ENCODE results near the gene LSAMP. TPM values are rescaled to one million over a fixed set of nuclear protein-coding genes. Genes with fewer than 3 reads are reported as not detected.
"Not testable (repeated sequence)": the region's sequence is repeated elsewhere in the genome, so short reads cannot be mapped to it uniquely, and the experiment has no call there.

The LSAMP gene
- total RNA-seq, 4 donors from 2014 or later = 0.30 to 5.5 (median 1.4) TPM

DNA sequence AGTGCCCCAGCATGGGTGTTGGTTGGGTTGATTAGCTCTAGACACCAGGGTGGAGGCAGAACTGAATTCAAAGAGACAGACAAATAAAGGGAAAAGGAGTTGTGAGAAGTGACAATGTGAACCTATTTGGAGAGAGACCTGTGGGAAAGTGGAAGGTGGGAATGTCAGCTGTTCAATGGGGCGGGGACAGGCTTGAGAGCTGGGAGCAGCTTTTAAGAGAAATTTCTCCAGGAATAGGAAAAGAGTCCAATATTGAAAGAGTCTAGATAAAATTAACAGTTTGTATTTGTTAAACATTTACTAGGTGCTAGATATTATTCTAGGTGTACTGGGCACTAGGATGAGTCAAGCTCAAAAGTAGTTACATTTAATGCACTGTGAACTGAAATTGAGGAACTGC, 596.6 kb downstream of the LSAMP start:
- 93% methylated on average over 1 of the region's 1 CpG for WGBS, 2 donors
- Histone ChIP-seq H3K9me3 (no peaks in the 10 kb centered on the region), H3K27me3 (no peaks in the 10 kb centered on the region), H3K36me3 (no peaks in the 10 kb centered on the region), H3K4me3 (no peak overlapping the region), H3K4me1 (no peaks in the 10 kb centered on the region), H3K27ac (no peak overlapping the region)
- intact Hi-C loops (cut with DNase I) = no loop called here
- no peak for DNase-seq
- TF ChIP-seq, protein P1, sequence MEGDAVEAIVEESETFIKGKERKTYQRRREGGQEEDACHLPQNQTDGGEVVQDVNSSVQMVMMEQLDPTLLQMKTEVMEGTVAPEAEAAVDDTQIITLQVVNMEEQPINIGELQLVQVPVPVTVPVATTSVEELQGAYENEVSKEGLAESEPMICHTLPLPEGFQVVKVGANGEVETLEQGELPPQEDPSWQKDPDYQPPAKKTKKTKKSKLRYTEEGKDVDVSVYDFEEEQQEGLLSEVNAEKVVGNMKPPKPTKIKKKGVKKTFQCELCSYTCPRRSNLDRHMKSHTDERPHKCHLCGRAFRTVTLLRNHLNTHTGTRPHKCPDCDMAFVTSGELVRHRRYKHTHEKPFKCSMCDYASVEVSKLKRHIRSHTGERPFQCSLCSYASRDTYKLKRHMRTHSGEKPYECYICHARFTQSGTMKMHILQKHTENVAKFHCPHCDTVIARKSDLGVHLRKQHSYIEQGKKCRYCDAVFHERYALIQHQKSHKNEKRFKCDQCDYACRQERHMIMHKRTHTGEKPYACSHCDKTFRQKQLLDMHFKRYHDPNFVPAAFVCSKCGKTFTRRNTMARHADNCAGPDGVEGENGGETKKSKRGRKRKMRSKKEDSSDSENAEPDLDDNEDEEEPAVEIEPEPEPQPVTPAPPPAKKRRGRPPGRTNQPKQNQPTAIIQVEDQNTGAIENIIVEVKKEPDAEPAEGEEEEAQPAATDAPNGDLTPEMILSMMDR (IDR thresholded peaks at IDR 0.05) = no peak
- no peak for TF ChIP-seq POLR2A (IDR thresholded peaks at IDR 0.05)

GRCh38 chr3:115845986-115846385, 599.3 kb downstream of the LSAMP start:
- no peaks in the 10 kb centered on the region for H3K36me3 ChIP-seq
- H3K27ac ChIP-seq = no peak overlapping the region
- intact Hi-C loops (cut with DNase I) = no loop called here
- H3K4me3 ChIP-seq = no peak overlapping the region
- WGBS, 2 donors = 0 to 81% methylated on average over 1 of the region's 1 CpG
- H3K27me3 ChIP-seq = no peaks in the 10 kb centered on the region
- DNase-seq = no peak
- no peaks in the 10 kb centered on the region for H3K4me1 ChIP-seq
- TF ChIP-seq, protein P1 (IDR thresholded peaks at IDR 0.05) = no peak
- no peak for TF ChIP-seq POLR2A (IDR thresholded peaks at IDR 0.05)
- no peaks in the 10 kb centered on the region for H3K9me3 ChIP-seq

- H3K4me3 ChIP-seq; H3K36me3 ChIP-seq; H3K9me3 ChIP-seq; intact Hi-C loops (cut with DNase I); H3K27me3 ChIP-seq; DNase-seq; H3K27ac ChIP-seq; H3K4me1 ChIP-seq: not testable (repeated sequence)
- WGBS, 2 donors = 75 to 100% methylated on average over 5 of the region's 5 CpGs
Measured at GRCh38 chr3:115844729-115845128, 600.6 kb downstream of the LSAMP start.

DNA sequence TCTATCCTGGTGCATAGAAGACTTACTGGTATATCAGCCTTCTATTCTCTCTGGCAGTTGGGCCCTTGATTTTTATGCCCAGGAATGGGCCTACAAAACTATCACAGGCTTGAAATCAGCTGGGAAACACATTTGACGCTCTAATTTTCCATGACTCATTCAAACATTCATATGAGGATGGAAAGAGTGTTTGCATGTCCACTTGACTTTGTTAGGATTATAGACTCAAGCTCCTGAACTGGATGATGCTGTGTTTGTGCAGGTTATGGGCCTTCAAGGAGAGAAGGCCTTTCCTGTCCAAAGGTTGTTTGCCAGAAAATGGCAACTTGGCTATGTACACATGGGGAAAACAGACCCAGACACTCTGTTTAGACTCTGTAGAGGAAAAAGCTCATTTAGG, 602.1 kb downstream of the LSAMP start:
- Histone ChIP-seq H3K27ac (no peak overlapping the region), H3K4me1 (no peaks in the 10 kb centered on the region), H3K27me3 (no peaks in the 10 kb centered on the region), H3K4me3 (no peak overlapping the region), H3K9me3 (no peaks in the 10 kb centered on the region), H3K36me3 (no peaks in the 10 kb centered on the region)
- WGBS, 2 donors = 64 to 67% methylated on average over 1 of the region's 1 CpG
- TF ChIP-seq POLR2A (IDR thresholded peaks at IDR 0.05) = no peak
- TF ChIP-seq, protein P1 (IDR thresholded peaks at IDR 0.05) = no peak
- intact Hi-C loops (cut with DNase I) = no loop called here
- no peak for DNase-seq

DNA sequence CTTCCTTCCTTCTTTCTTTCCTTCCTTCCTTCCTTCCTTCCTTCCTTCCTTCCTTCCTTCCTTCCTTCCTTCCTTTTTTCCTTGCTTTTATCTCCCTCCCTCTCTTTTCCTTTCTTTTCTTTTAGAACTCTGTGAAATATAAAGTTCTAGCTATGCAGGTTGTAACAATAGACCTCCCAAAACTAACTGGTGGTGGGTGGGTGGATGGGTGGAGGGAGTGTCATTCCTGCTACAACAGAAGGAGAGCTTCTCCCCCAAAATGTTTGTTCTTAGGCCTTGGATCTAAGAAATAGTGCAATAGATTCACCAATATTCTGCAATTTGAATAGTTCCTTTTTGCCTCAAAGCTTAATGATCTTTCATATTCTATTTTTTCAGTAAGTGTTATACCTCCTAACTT, 606.0 kb downstream of the LSAMP start:
- Histone ChIP-seq H3K36me3 (no peaks in the 10 kb centered on the region), H3K27ac (no peak overlapping the region), H3K27me3 (no peaks in the 10 kb centered on the region), H3K9me3 (no peaks in the 10 kb centered on the region), H3K4me3 (no peak overlapping the region), H3K4me1 (no peaks in the 10 kb centered on the region)
- no peak for DNase-seq
- intact Hi-C loops (cut with DNase I) = no loop called here
- no peak for TF ChIP-seq POLR2A (IDR thresholded peaks at IDR 0.05)
- TF ChIP-seq, protein P1 (IDR thresholded peaks at IDR 0.05) = no peak

GRCh38 chr3:115838786-115839185, 606.5 kb downstream of the LSAMP start:
- no peak overlapping the region for H3K4me3 ChIP-seq
- no peaks in the 10 kb centered on the region for H3K4me1 ChIP-seq
- no peak overlapping the region for H3K27ac ChIP-seq
- TF ChIP-seq, protein P1 (IDR thresholded peaks at IDR 0.05) = no peak
- no peak for TF ChIP-seq POLR2A (IDR thresholded peaks at IDR 0.05)
- 78 to 85% methylated on average over 8 of the region's 8 CpGs for WGBS, 2 donors
- no peak for DNase-seq
- H3K36me3 ChIP-seq = no peaks in the 10 kb centered on the region
- intact Hi-C loops (cut with DNase I) = no loop called here
- no peaks in the 10 kb centered on the region for H3K27me3 ChIP-seq
- H3K9me3 ChIP-seq = no peaks in the 10 kb centered on the region

Measured in esophagus squamous epithelium (tissue), 5 donors.